Non-pigmented ciliary epithelial cell (primary cell): ENCODE measurements around the gene ARHGAP26.
"Not testable (repeated sequence)": the region's sequence is repeated elsewhere in the genome, so short reads cannot be mapped to it uniquely, and the experiment has no call there.

ENCODE experiments used
- DNase-seq: peaks from one replicate; pipeline ENCODE4 v3.0.0-alpha.2; 2010; ENCODE audit warnings: low read depth

The ARHGAP26 gene

GRCh38 chr5:142930395-142931110 lies 160.4 kb downstream of the ARHGAP26 start:
- DNase-seq = no peak

GRCh38 chr5:142931896-142932686 lies 161.9 kb downstream of the ARHGAP26 start:
- no peak for DNase-seq

- DNase-seq = no peak
These were observed 164.0 kb downstream of the ARHGAP26 start for GRCh38 chr5:142934051-142934762.

GRCh38 chr5:142935014-142935413 lies 164.8 kb downstream of the ARHGAP26 start:
- DNase-seq = no peak

GRCh38 chr5:142937374-142937773 lies 167.2 kb downstream of the ARHGAP26 start:
- no peak for DNase-seq

- DNase-seq = no peak
These were observed 168.2 kb downstream of the ARHGAP26 start for GRCh38 chr5:142938266-142938880.

GRCh38 chr5:142939006-142939405 lies 168.8 kb downstream of the ARHGAP26 start:
- DNase-seq = no peak

- no peak for DNase-seq
These were observed 169.7 kb downstream of the ARHGAP26 start for GRCh38 chr5:142939884-142940283.

GRCh38 chr5:142941245-142941644 lies 171.1 kb downstream of the ARHGAP26 start:
- no peak for DNase-seq

- no peak for DNase-seq
These were observed 172.7 kb downstream of the ARHGAP26 start for GRCh38 chr5:142942901-142943300.

GRCh38 chr5:142944140-142944539 lies 174.0 kb downstream of the ARHGAP26 start:
- no peak for DNase-seq

- no peak for DNase-seq
These were observed 175.1 kb downstream of the ARHGAP26 start for GRCh38 chr5:142945321-142945720.

- no peak for DNase-seq
These were observed 175.7 kb downstream of the ARHGAP26 start for GRCh38 chr5:142945845-142946244.

- no peak for DNase-seq
These were observed 176.6 kb downstream of the ARHGAP26 start for GRCh38 chr5:142946547-142947426.

- no peak for DNase-seq
These were observed 177.2 kb downstream of the ARHGAP26 start for GRCh38 chr5:142947427-142947709.

- DNase-seq = no peak
These were observed 182.1 kb downstream of the ARHGAP26 start for GRCh38 chr5:142952229-142952628.

GRCh38 chr5:142952871-142953270 lies 182.7 kb downstream of the ARHGAP26 start:
- not testable (repeated sequence) for DNase-seq

GRCh38 chr5:142954455-142954854 lies 184.3 kb downstream of the ARHGAP26 start:
- no peak for DNase-seq

- no peak for DNase-seq
These were observed 185.5 kb downstream of the ARHGAP26 start for GRCh38 chr5:142955628-142956027.

GRCh38 chr5:142957528-142957927 lies 187.4 kb downstream of the ARHGAP26 start:
- DNase-seq = no peak

GRCh38 chr5:142958944-142959682 lies 188.9 kb downstream of the ARHGAP26 start:
- no peak for DNase-seq
